Testis (tissue), 3 donors: ENCODE measurements around the gene SNPH. TPM values are rescaled to one million over a fixed set of nuclear protein-coding genes. Genes with fewer than 3 reads are reported as not detected.
"Not testable (repeated sequence)": the region's sequence is repeated elsewhere in the genome, so short reads cannot be mapped to it uniquely, and the experiment has no call there.

ENCODE experiments used
- DNase-seq: peaks from one replicate; pipeline ENCODE4 v3.0.0-alpha.2; 2019
- H3K27ac ChIP-seq, 2 donors: fragments of 200-600 bp; sonication (generic); one replicate each; pipeline ENCODE4 v1.5.1; 2019
- H3K27me3 ChIP-seq: fragments of 200-600 bp; sonication (generic); one replicate; pipeline ENCODE4 v1.5.1; 2019
- H3K36me3 ChIP-seq: fragments of 200-600 bp; sonication (generic); one replicate; pipeline ENCODE4 v1.5.1; 2017; ENCODE audit warnings: low read depth; ENCODE audit errors: missing control alignments
- H3K4me1 ChIP-seq: fragments of 200-600 bp; sonication (generic); one replicate; pipeline ENCODE4 v1.5.1; 2019
- H3K4me3 ChIP-seq, 2 donors: fragments of 200-600 bp; sonication (generic); one replicate each; pipeline ENCODE4 v1.5.1; 2017 to 2019
- H3K9me3 ChIP-seq: fragments of 200-600 bp; sonication (generic); one replicate; pipeline ENCODE4 v1.5.1; 2017
- CTCF ChIP-seq, 3 experiments: fragments of 450-650 bp in 2 of 3; fragments of 200-600 bp in 1 of 3; sonication (generic) in 1 of 3; IDR thresholded peaks; one replicate each; pipeline ENCODE4 v1.5.1; 2016 to 2019; ENCODE audit warnings: antibody characterized with exemption in 3 of 3, mild to moderate bottlenecking in 2 of 3, moderate library complexity in 1 of 3
- POLR2A ChIP-seq: fragments of 450-650 bp; IDR thresholded peaks from one replicate; pipeline ENCODE4 v1.6.1; 2017; ENCODE audit warnings: antibody characterized with exemption, mild to moderate bottlenecking, moderate library complexity
- WGBS, 2 donors: methylation state at CpG; one replicate each; pipeline ENCODE4 v1.1.5; 2018; 5-methylcytosine and 5-hydroxymethylcytosine counted together
- intact Hi-C: fragments of 100-400 bp; cut with DNase I; formaldehyde crosslinking; loops from one replicate; pipeline ENCODE4 v1.15.1; 2023; ENCODE audit warnings: low total_unique reads
- polyA plus RNA-seq: library from polyadenylated mRNA; stranded (reverse); fragments of 350-450 nt; fragmentation: Illumina TruSeq; extraction: RNeasy Lipid Tissue Mini Kit (QIAGEN cat#74804); gene quantifications from one replicate; pipeline ENCODE4 v1.2.3, GENCODE V29; 2014; ENCODE audit warnings: low read depth, low replicate concordance; ENCODE audit not compliant: insufficient read depth
- total RNA-seq, 2 donors: library from RNA; depleted of rRNA; stranded (reverse); fragments of >200 nt; gene quantifications; one replicate each; pipeline ENCODE4 v1.2.3, GENCODE V29; 2016

SNPH gene
- total and polyA plus RNA-seq, 3 donors from 2014 or later = 4.2 to 10.4 (median 9.0) TPM

- no peaks in the 10 kb centered on the region for H3K27me3 ChIP-seq
- no peak overlapping the region for H3K27ac ChIP-seq
- no peak for TF ChIP-seq POLR2A
- TF ChIP-seq CTCF (IDR thresholded peaks at IDR 0.05) = no peak
- intact Hi-C loops = no loop called here
- no peak for DNase-seq
- H3K9me3 ChIP-seq = no peaks in the 10 kb centered on the region
- H3K4me3 ChIP-seq = no peak overlapping the region
- 86 to 89% methylated on average over 4 of the region's 4 CpGs for WGBS, 2 donors
- H3K36me3 ChIP-seq = no peaks in the 10 kb centered on the region
- peaks cover 5% of the 10 kb centered on the region for H3K4me1 ChIP-seq
These were observed 72.7 kb downstream of the SNPH start for GRCh38 chr20:1338801-1339200.

GRCh38 chr20:1341561-1342265 lies 75.6 kb downstream of the SNPH start:
- DNase-seq = no peak
- TF ChIP-seq POLR2A (no peak), CTCF (IDR thresholded peaks at IDR 0.05) (no peak)
- Histone ChIP-seq H3K9me3 (no peaks in the 10 kb centered on the region), H3K4me3 (no peak overlapping the region), H3K27ac (no peak overlapping the region), H3K27me3 (no peaks in the 10 kb centered on the region), H3K36me3 (no peaks in the 10 kb centered on the region), H3K4me1 (peaks cover 5% of the 10 kb centered on the region)
- WGBS, 2 donors = 80% methylated on average over 5 of the region's 5 CpGs
- intact Hi-C loops = no loop called here

GRCh38 chr20:1343446-1344124 lies 77.5 kb downstream of the SNPH start:
- H3K36me3 ChIP-seq, H3K27me3 ChIP-seq, H3K4me1 ChIP-seq, DNase-seq, H3K27ac ChIP-seq, H3K9me3 ChIP-seq, H3K4me3 ChIP-seq, intact Hi-C loops: not testable (repeated sequence)
- WGBS, 2 donors = 90% methylated on average over 8 of the region's 8 CpGs

- H3K4me1 ChIP-seq = no peaks in the 10 kb centered on the region
- DNase-seq = no peak
- H3K9me3 ChIP-seq = no peaks in the 10 kb centered on the region
- WGBS, 2 donors = 94 to 95% methylated on average over 4 of the region's 4 CpGs
- no peak overlapping the region for H3K4me3 ChIP-seq
- intact Hi-C loops = no loop called here
- H3K27me3 ChIP-seq = no peaks in the 10 kb centered on the region
- H3K36me3 ChIP-seq = no peaks in the 10 kb centered on the region
- no peak for TF ChIP-seq CTCF (IDR thresholded peaks at IDR 0.05)
- TF ChIP-seq POLR2A = no peak
- H3K27ac ChIP-seq = no peak overlapping the region
These were observed 79.1 kb downstream of the SNPH start for GRCh38 chr20:1345030-1345755.

- H3K36me3 ChIP-seq = no peaks in the 10 kb centered on the region
- no peaks in the 10 kb centered on the region for H3K9me3 ChIP-seq
- 79 to 87% methylated on average over 1 of the region's 1 CpG for WGBS, 2 donors
- H3K27ac ChIP-seq = no peak overlapping the region
- no peaks in the 10 kb centered on the region for H3K27me3 ChIP-seq
- no peak overlapping the region for H3K4me3 ChIP-seq
- DNase-seq = no peak
- intact Hi-C loops = no loop called here
- H3K4me1 ChIP-seq = no peaks in the 10 kb centered on the region
- no peak for TF ChIP-seq CTCF (IDR thresholded peaks at IDR 0.05)
- no peak for TF ChIP-seq POLR2A
These were observed 79.6 kb downstream of the SNPH start for GRCh38 chr20:1345756-1346093.
